ENCODE data around the gene WNK4. TPM values are rescaled to one million over a fixed set of nuclear protein-coding genes. Genes with fewer than 3 reads are reported as not detected.

The WNK4 gene
- total and polyA plus RNA-seq, 9 of the 15 experiments (the other 6 are each of a cell fraction or from before 2014, with no cell fraction given) = 0.32 to 25.8 (median 4.5) TPM

DNA sequence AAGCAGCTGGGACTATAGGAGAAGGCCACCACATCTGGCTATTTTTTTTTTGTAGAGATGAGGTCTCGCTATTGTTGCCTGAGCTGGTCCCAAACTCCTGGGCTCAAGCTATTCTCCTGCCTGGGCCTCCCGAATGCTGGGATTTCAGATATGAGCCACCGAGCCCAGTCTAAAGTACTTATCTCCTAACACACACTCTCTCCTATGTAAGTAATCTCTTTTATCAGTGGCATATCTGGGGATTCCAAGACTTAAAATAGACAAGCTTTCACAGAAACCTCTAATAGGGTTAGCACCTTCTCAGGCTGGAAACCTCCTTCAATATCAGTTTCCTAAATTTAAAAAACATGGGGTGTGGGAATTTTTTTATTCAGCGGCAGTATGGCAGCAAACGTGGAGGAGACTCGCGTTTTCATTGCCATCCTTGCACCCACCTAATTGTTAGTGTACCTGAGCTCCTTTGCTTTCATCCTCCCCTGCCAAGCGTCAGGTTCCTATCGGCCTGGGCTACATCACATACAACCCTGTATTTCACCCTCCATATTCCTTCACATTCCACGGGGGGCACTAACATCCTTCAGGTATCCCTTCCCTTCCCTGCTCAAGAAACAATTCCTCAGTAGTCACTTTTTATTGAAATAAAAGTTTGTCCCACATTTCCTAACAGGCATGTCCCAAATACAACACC lies 36.7 kb upstream of the WNK4 start (continued):
- TF ChIP-seq KDM5B (IDR thresholded peaks at IDR 0.05; ENCODE audit: insufficient replicate concordance, low read depth, low read length) (no peak), ARNT (IDR thresholded peaks at IDR 0.05) (peak in 1 of 2 experiments; percentile 28; a peak in 1 of 4 replicates), FUS (optimal IDR thresholded peaks at IDR 0.05; ENCODE audit: low read depth, low read length) (no peak)

DNA sequence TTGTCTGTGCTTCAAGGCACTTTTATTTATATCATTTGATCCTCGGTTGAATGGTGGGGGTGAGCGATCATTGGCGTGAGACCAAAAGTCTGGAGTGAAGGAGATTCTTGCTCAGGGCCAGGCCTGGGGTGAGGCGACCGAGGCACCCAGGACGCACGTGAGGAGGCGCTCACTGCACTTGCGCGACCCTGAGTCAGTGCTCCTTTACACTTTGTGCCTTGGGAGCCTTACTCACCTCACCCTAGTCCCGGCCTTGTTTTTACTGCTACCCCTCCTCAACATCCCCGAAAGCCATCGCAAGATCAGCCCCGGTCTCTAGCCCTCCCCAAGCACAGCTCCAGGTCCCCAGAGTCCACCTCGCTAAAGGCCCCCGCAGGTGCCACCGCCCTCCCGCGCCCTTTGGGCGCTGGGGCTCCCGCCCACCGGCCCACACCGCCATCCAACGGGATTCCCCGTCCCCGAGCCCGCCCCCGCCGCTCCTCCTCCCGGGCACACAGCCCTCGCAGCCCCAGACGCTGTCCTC lies 36.1 kb upstream of the WNK4 start:
- peak; percentile 76 for FAIRE-seq
- peak in 2 of 4 experiments; percentile 73 to 85 for DNase-seq (ENCODE audit: extremely low read depth in 1 of 4, low spot score in 3 of 4)
- Histone ChIP-seq H3K9ac (ENCODE audit: insufficient read depth in 1 of 2, low read depth in 2 of 2, low read length in 2 of 2) (peak overlapping the region; percentile 73 to 95), H3K4me2 (ENCODE audit: insufficient read depth, low read length) (peak overlapping the region; percentile 77), H3K27me3 (ENCODE audit: control insufficient read depth in 2 of 2, insufficient read depth in 2 of 2, low read length in 2 of 2) (no peaks in the 10 kb centered on the region), H3K27ac (ENCODE audit: extremely low read depth, low read depth, low read length) (peak overlapping the region; percentile 81), H3K9me3 (replicated peaks; ENCODE audit: control insufficient read depth, insufficient read depth, low read depth, low read length) (no peaks in the 10 kb centered on the region), H2AFZ (ENCODE audit: low read depth, low read length) (peak overlapping the region; percentile 86), H4K20me1 (replicated peaks; ENCODE audit: control insufficient read depth, insufficient read depth, low read length) (no peaks in the 10 kb centered on the region), H3K36me3 (ENCODE audit: control insufficient read depth, insufficient read depth, low read length) (0 out of 3 replicates have a peak, but pooled peaks cover 2% of the 10 kb centered on the region), H3K9me1 (ENCODE audit: control insufficient read depth, insufficient read depth, low read length) (no peaks in the 10 kb centered on the region), H3K79me2 (ENCODE audit: control insufficient read depth, insufficient read depth, low read length) (peaks cover 35% of the 10 kb centered on the region; the same call in 2 of the 3 replicates), H3K4me3 (peak overlapping the region; percentile 65), H3K4me1 (replicated peaks in 1 of 2; ENCODE audit: control insufficient read depth in 2 of 2, insufficient read depth in 2 of 2, low read length in 2 of 2) (peaks cover 15 to 26% of the 10 kb centered on the region in 2 experiments; a peak in 4 of 5 replicates)
- intact Hi-C loops (cut with micrococcal nuclease) = no loop called here
- BruUV-seq (replicated peaks) = TSS peak; percentile 61
- WGBS (ENCODE audit: insufficient coverage, low coverage, missing lambda C conversion rate) = 2% methylated on average over 14 of the region's 32 CpGs
- ATAC-seq = peak; percentile 91
- in situ Hi-C loops (cut with MboI) = no loop called here
- ChIA-PET POLR2A (interaction anchor here (0.6 to 1.0 kb wide), 3 partner anchors 35 to 76 kb away, joined by 3 read pairs; no protein-coding TSS in a partner anchor), CTCF (ENCODE audit: low intra/inter-chr PET ratio) (interaction anchor here (0.7 to 1.8 kb wide), 3 partner anchors 14 to 149 kb away, joined by 4 read pairs; no protein-coding TSS in a partner anchor)
- TF ChIP-seq NR2C2 (CRISPR knock-in tag; IDR thresholded peaks at IDR 0.05) = no peak
- peak; percentile 44 for TF ChIP-seq NR2C2 (tag; IDR thresholded peaks at IDR 0.05)
- no peak for TF ChIP-seq ARID1B (IDR thresholded peaks at IDR 0.05)
- no peak for TF ChIP-seq CCAR2 (IDR thresholded peaks at IDR 0.05; ENCODE audit: low read depth, low read length)
- TF ChIP-seq MAFG (tag; conservative IDR thresholded peaks at IDR 0.05) = no peak
- 0 out of 2 replicates have a peak, but pooled peaks have one; percentile 14 for TF ChIP-seq NFRKB (IDR thresholded peaks at IDR 0.05; ENCODE audit: low read depth)
- peak; percentile 68 to 78 for TF ChIP-seq E2F6 (IDR thresholded peaks at IDR 0.05; ENCODE audit: borderline replicate concordance in 1 of 2, extremely low read depth in 1 of 2, insufficient read depth in 1 of 2, insufficient read length in 1 of 2, low read depth in 1 of 2, low read length in 1 of 2, poor library complexity in 1 of 2, severe bottlenecking in 1 of 2)
- TF ChIP-seq LCOR (CRISPR knock-in tag; IDR thresholded peaks at IDR 0.05) = no peak
- TF ChIP-seq MYC (IDR thresholded peaks at IDR 0.05; ENCODE audit: low read depth, low read length) = peak; percentile 53
- TF ChIP-seq MYC (CRISPR knock-in tag; IDR thresholded peaks at IDR 0.05; ENCODE audit: borderline replicate concordance, low read depth) = no peak
- TF ChIP-seq EWSR1 (IDR thresholded peaks at IDR 0.05; ENCODE audit: borderline replicate concordance, low read depth, partially characterized antibody) = no peak
- no peak for TF ChIP-seq MAFK (IDR thresholded peaks at IDR 0.05; ENCODE audit: low read length)
- TF ChIP-seq STAT5A (IDR thresholded peaks at IDR 0.05; ENCODE audit: borderline replicate concordance, low read length) = no peak

Measured in K562 (cell line).